DOHH2 (cell line): ENCODE data around the gene DYNC2H1.
"Not testable (repeated sequence)": the region's sequence is repeated elsewhere in the genome, so short reads cannot be mapped to it uniquely, and the experiment has no call there.

Source experiments
- H3F3A ChIP-seq: fragments of 200-600 bp; sonication (generic), shearing (Covaris generic); 2 replicates; pipeline ENCODE4 v1.6.0; 2016; ENCODE audit warnings: antibody characterized with exemption, mild to moderate bottlenecking; ENCODE audit not compliant: control insufficient read depth, insufficient read depth
- H3K27ac ChIP-seq: fragments of 200-600 bp; sonication (generic); 2 replicates; pipeline ENCODE4 v1.5.1; 2014; ENCODE audit warnings: low read depth, mild to moderate bottlenecking, low read length, moderate library complexity
- H3K27me3 ChIP-seq: fragments of 200-600 bp; sonication (generic); 2 replicates; pipeline ENCODE4 v1.6.1; 2014; ENCODE audit warnings: mild to moderate bottlenecking, low read length, mixed read lengths; ENCODE audit not compliant: control insufficient read depth
- H3K36me3 ChIP-seq: fragments of 200-600 bp; sonication (generic); 2 replicates; pipeline ENCODE4 v1.6.1; 2014; ENCODE audit warnings: mild to moderate bottlenecking, low read length, moderate library complexity, mixed read lengths; ENCODE audit not compliant: control insufficient read depth
- H3K4me1 ChIP-seq: fragments of 200-600 bp; sonication (generic); 2 replicates; pipeline ENCODE4 v1.6.1; 2014; ENCODE audit warnings: mild to moderate bottlenecking, low read length, mixed read lengths; ENCODE audit not compliant: control insufficient read depth
- H3K4me2 ChIP-seq: fragments of 200-600 bp; sonication (generic); 2 replicates; pipeline ENCODE4 v1.6.0; 2014; ENCODE audit warnings: mild to moderate bottlenecking, low read length, moderate library complexity
- H3K4me3 ChIP-seq: fragments of 200-600 bp; sonication (generic); 2 replicates; pipeline ENCODE4 v1.5.1; 2014; ENCODE audit warnings: mild to moderate bottlenecking, low read length, mixed read lengths
- H3K79me2 ChIP-seq: fragments of 200-600 bp; sonication (generic); 2 replicates; pipeline ENCODE4 v1.6.1; 2014; ENCODE audit warnings: mild to moderate bottlenecking, low read length, mixed read lengths; ENCODE audit not compliant: control insufficient read depth
- H3K9me2 ChIP-seq: fragments of 200-600 bp; sonication (generic); replicated peaks from 2 replicates; pipeline ENCODE4 v1.6.1; 2014; ENCODE audit warnings: mild to moderate bottlenecking, low read length, mixed read lengths; ENCODE audit not compliant: control insufficient read depth
- H3K9me3 ChIP-seq: fragments of 200-600 bp; sonication (generic); 2 replicates; pipeline ENCODE4 v1.6.1; 2014; ENCODE audit warnings: antibody characterized with exemption, low read length, mixed read lengths; ENCODE audit not compliant: control insufficient read depth, insufficient read depth
- H4K20me1 ChIP-seq: fragments of 200-600 bp; sonication (generic); 2 replicates; pipeline ENCODE4 v1.6.0; 2014; ENCODE audit warnings: low read depth, mild to moderate bottlenecking, antibody characterized with exemption, low read length, moderate library complexity; ENCODE audit not compliant: control insufficient read depth, insufficient read depth
- CTCF ChIP-seq: fragments of 200-600 bp; sonication (generic); IDR thresholded peaks from one replicate; pipeline ENCODE4 v1.5.1; 2014; ENCODE audit warnings: antibody characterized with exemption, mild to moderate bottlenecking, low read depth, low read length; ENCODE audit not compliant: poor library complexity, severe bottlenecking
- EZH2phosphoT487 ChIP-seq: fragments of 200-600 bp; sonication (generic); IDR thresholded peaks from 2 replicates; pipeline ENCODE4 v1.6.1; 2017; ENCODE audit warnings: borderline replicate concordance, mild to moderate bottlenecking, antibody characterized with exemption, low read length, moderate library complexity, mixed read lengths

The DYNC2H1 gene

DNA sequence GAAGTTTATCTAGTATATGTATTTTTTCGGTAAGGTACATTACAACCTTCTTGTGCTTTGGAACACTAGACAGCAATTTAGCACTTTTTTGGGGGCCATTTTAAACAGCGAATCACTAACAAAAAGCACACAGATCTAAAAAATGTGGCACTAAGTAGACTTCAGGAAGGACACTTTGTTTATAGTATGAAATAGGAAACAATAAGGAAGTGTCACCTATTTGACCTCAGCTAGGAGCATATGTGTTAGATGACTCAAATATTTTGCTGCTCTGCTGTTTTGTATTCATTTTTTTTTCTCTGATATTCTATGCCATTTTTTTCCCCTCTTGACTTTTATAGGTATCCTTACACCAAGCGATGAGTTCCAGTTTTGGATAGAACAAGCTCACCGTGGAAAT is 5.6 kb downstream of the DYNC2H1 start:
- Histone ChIP-seq H3K27me3 (no peaks in the 10 kb centered on the region), H3K4me3 (no peak overlapping the region), H3K79me2 (no peaks in the 10 kb centered on the region), H3K36me3 (no peaks in the 10 kb centered on the region), H3K9me3 (no peaks in the 10 kb centered on the region), H3K4me2 (no peak overlapping the region), H3K27ac (no peak overlapping the region), H3K9me2 (no peaks in the 10 kb centered on the region), H3F3A (no peaks in the 10 kb centered on the region; the same call in 1 of the 2 replicates), H4K20me1 (no peaks in the 10 kb centered on the region), H3K4me1 (peaks cover 5% of the 10 kb centered on the region)
- TF ChIP-seq EZH2phosphoT487, result no peak

GRCh38 chr11:103125462-103125861 is 16.2 kb downstream of the DYNC2H1 start:
- no peaks in the 10 kb centered on the region for H3K27me3 ChIP-seq
- TF ChIP-seq EZH2phosphoT487 (no peak), CTCF (no peak)
- no peak overlapping the region for H3K4me3 ChIP-seq
- no peak overlapping the region for H3K4me2 ChIP-seq
- no peaks in the 10 kb centered on the region for H3K4me1 ChIP-seq
- no peaks in the 10 kb centered on the region for H3K36me3 ChIP-seq
- no peaks in the 10 kb centered on the region for H3K9me2 ChIP-seq
- no peaks in the 10 kb centered on the region for H3K9me3 ChIP-seq
- no peak overlapping the region for H3K27ac ChIP-seq
- H4K20me1 ChIP-seq, result no peaks in the 10 kb centered on the region
- no peaks in the 10 kb centered on the region for H3K79me2 ChIP-seq
- no peaks in the 10 kb centered on the region for H3F3A ChIP-seq

DNA sequence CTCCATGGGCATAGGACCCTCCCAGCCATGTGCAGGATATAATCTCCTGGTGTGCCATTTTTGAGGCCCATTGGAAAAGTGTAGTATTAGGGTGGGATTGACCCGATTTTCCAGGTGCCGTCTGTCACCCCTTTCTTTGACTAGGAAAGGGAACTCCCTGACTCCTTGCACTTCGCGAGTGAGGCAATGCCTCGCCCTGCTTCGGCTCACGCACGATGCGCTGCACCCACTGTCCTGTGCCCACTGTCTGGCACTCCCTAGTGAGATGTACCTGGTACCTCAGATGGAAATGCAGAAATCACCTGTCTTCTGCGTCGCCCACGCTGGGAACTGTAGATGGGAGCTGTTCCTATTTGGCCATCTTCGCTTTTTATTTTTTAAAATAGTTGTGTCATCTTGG is 32.8 kb downstream of the DYNC2H1 start:
- H3K27ac ChIP-seq, H3K4me2 ChIP-seq, H3F3A ChIP-seq: not testable (repeated sequence)

GRCh38 chr11:103147627-103148026 is 38.4 kb downstream of the DYNC2H1 start:
- no peak overlapping the region for H3K4me3 ChIP-seq
- no peaks in the 10 kb centered on the region for H3K79me2 ChIP-seq
- no peaks in the 10 kb centered on the region for H4K20me1 ChIP-seq
- no peaks in the 10 kb centered on the region for H3K4me1 ChIP-seq
- no peak overlapping the region for H3K27ac ChIP-seq
- H3K9me3 ChIP-seq, result no peaks in the 10 kb centered on the region
- no peaks in the 10 kb centered on the region for H3K9me2 ChIP-seq
- TF ChIP-seq CTCF, result no peak
- no peak for TF ChIP-seq EZH2phosphoT487
- no peaks in the 10 kb centered on the region for H3K36me3 ChIP-seq
- H3F3A ChIP-seq, result no peaks in the 10 kb centered on the region
- no peak overlapping the region for H3K4me2 ChIP-seq
- no peaks in the 10 kb centered on the region for H3K27me3 ChIP-seq

More for the DNA sequence above, 32.8 kb downstream of the DYNC2H1 start:
- H4K20me1 ChIP-seq, H3K4me1 ChIP-seq, H3K9me3 ChIP-seq, H3K36me3 ChIP-seq, H3K4me3 ChIP-seq, H3K27me3 ChIP-seq, H3K79me2 ChIP-seq, H3K9me2 ChIP-seq: not testable (repeated sequence)
